K562 (cell line): ENCODE results near the gene DLGAP1. TPM values are rescaled to one million over a fixed set of nuclear protein-coding genes. Genes with fewer than 3 reads are reported as not detected.
A peak's percentile ranks its signal among the peaks of the same experiment; 100 is the strongest.

ENCODE experiments used
- ATAC-seq: fragments of 200-7000 bp; cut with Tn5 transposase; 3 replicates; pipeline ENCODE4 v1.9.1; 2020; ENCODE audit warnings: moderate library complexity
- BruUV-seq: library from RNA; stranded (reverse); fragments of 400-500 nt; replicated peaks from 2 replicates; lab custom pipeline; 2021; lab: Mats Ljungman, UMichigan
- CTCF ChIA-PET: fragments of 300-600 bp; formaldehyde crosslinking; extraction: SDS; loops from one replicate; lab custom pipeline; 2021; ENCODE audit warnings: low intra/inter-chr PET ratio; lab: Yijun Ruan, JAX
- POLR2A ChIA-PET: fragments of 300-600, 350-650 bp; sonication (Branson Sonifier 250); formaldehyde crosslinking; extraction: SDS; loops from one replicate; lab custom pipeline; 2021; ENCODE audit warnings: antibody characterized with exemption, inconsistent platforms; lab: Yijun Ruan, JAX
- DNase-seq, 4 experiments: peaks; one replicate each; pipeline versions ENCODE4 v3.0.0 to v3.0.0-alpha.2; 2011 to 2018; ENCODE audit warnings: low spot score in 3 of 4, mixed read lengths in 3 of 4; ENCODE audit errors: extremely low read depth in 1 of 4
- FAIRE-seq: peaks from 2 replicates; lab custom pipeline; 2011; peaks lifted over from hg19 to GRCh38; lab: Jason Lieb, UNC
- H2AFZ ChIP-seq: 2 replicates; pipeline ENCODE4 v1.6.0; 2011; ENCODE audit warnings: low read depth, low read length, control low read depth, inconsistent platforms
- H3K27ac ChIP-seq: fragments of 200-600 bp; 3 replicates; pipeline ENCODE4 v1.8.0; 2011; ENCODE audit warnings: low read depth, mild to moderate bottlenecking, control low read depth, inconsistent platforms, low read length, moderate library complexity, mixed read lengths; ENCODE audit errors: extremely low read depth
- H3K27me3 ChIP-seq, 2 experiments: fragments of 300-600 bp in 1 of 2; 2 replicates in 1 of 2; 3 replicates in 1 of 2; pipeline versions ENCODE4 v1.6.0 to v1.8.0; 2011; ENCODE audit warnings: inconsistent platforms in 2 of 2, low read length in 2 of 2, mild to moderate bottlenecking in 1 of 2, mixed read lengths in 1 of 2, moderate library complexity in 1 of 2; ENCODE audit not compliant: control insufficient read depth in 2 of 2, insufficient read depth in 2 of 2
- H3K36me3 ChIP-seq: fragments of 300-600 bp; 3 replicates; pipeline ENCODE4 v1.8.0; 2011; ENCODE audit warnings: mild to moderate bottlenecking, low read length, inconsistent platforms; ENCODE audit not compliant: control insufficient read depth, insufficient read depth
- H3K4me1 ChIP-seq, 2 experiments: fragments of 200-600 bp in 1 of 2; replicated peaks in 1 of 2; 2 replicates in 1 of 2; 3 replicates in 1 of 2; pipeline versions ENCODE4 v1.5.1 to v1.8.0; 2011; ENCODE audit warnings: inconsistent platforms in 2 of 2, low read length in 2 of 2, mild to moderate bottlenecking in 1 of 2, mixed read lengths in 1 of 2, moderate library complexity in 1 of 2; ENCODE audit not compliant: control insufficient read depth in 2 of 2, insufficient read depth in 2 of 2
- H3K4me2 ChIP-seq: 2 replicates; pipeline ENCODE4 v1.6.1; 2011; ENCODE audit warnings: low read length, control low read depth, inconsistent platforms, mixed read lengths; ENCODE audit not compliant: insufficient read depth
- H3K4me3 ChIP-seq: fragments of 200-600 bp; sonication (generic), shearing (Covaris generic); 2 replicates; pipeline ENCODE4 v1.5.1; 2016; ENCODE audit warnings: control low read depth, inconsistent platforms
- H3K79me2 ChIP-seq: fragments of 200-600 bp; 3 replicates; pipeline ENCODE4 v1.8.0; 2011; ENCODE audit warnings: low read length, inconsistent platforms; ENCODE audit not compliant: control insufficient read depth, insufficient read depth
- H3K9ac ChIP-seq, 2 experiments: 2 replicates each; pipeline versions ENCODE4 v1.6.0 to v1.6.1; 2011; ENCODE audit warnings: low read depth in 2 of 2, low read length in 2 of 2, control low read depth in 1 of 2, inconsistent platforms in 1 of 2, mild to moderate bottlenecking in 1 of 2, mixed read lengths in 1 of 2; ENCODE audit not compliant: insufficient read depth in 1 of 2
- H3K9me1 ChIP-seq: one replicate; pipeline ENCODE4 v1.6.0; 2011; ENCODE audit warnings: inconsistent platforms, mild to moderate bottlenecking, low read length, moderate library complexity; ENCODE audit not compliant: control insufficient read depth, insufficient read depth
- H3K9me3 ChIP-seq: replicated peaks from 2 replicates; pipeline ENCODE4 v1.5.1; 2011; ENCODE audit warnings: low read depth, low read length, inconsistent platforms; ENCODE audit not compliant: control insufficient read depth, insufficient read depth
- H4K20me1 ChIP-seq: replicated peaks from 2 replicates; pipeline ENCODE4 v1.6.1; 2011; ENCODE audit warnings: low read length, inconsistent platforms, mixed read lengths; ENCODE audit not compliant: control insufficient read depth, insufficient read depth
- CXXC5 ChIP-seq: fragments of 250-450 bp; sonication (Bioruptor Pico); IDR thresholded peaks from 2 replicates; pipeline ENCODE4 v1.8.0; 2022; ENCODE audit warnings: inconsistent platforms, mild to moderate bottlenecking, moderate library complexity
- DPF2 ChIP-seq: fragments of 450-650 bp; IDR thresholded peaks from 2 replicates; pipeline ENCODE4 v1.6.1; 2016
- POLR2G ChIP-seq: fragments of 200-400 bp; formaldehyde crosslinking; IDR thresholded peaks from 2 replicates; pipeline ENCODE4 v1.6.1; 2017; ENCODE audit warnings: low read depth, mild to moderate bottlenecking, antibody characterized with exemption, low read length, moderate library complexity
- RBBP5 ChIP-seq: fragments of 200-600 bp; sonication (generic); IDR thresholded peaks from 2 replicates; pipeline ENCODE4 v1.6.1; 2012; ENCODE audit warnings: borderline replicate concordance, mild to moderate bottlenecking, low read length, control low read depth, inconsistent platforms; ENCODE audit not compliant: insufficient read depth, poor library complexity, severe bottlenecking
- SIN3B ChIP-seq: fragments of 450-650 bp; IDR thresholded peaks from 2 replicates; pipeline ENCODE4 v1.6.1; 2017; ENCODE audit warnings: low read depth, mild to moderate bottlenecking, moderate library complexity
- TAL1 ChIP-seq: fragments of 450-650 bp; IDR thresholded peaks from 2 replicates; pipeline ENCODE4 v1.6.1; 2016; ENCODE audit warnings: mild to moderate bottlenecking
- TCF3 ChIP-seq: sonication (generic); formaldehyde crosslinking; IDR thresholded peaks from 2 replicates; pipeline ENCODE4 v1.4.0; 2020; ENCODE audit warnings: mild to moderate bottlenecking, missing genetic modification reagents
- ZNF121 ChIP-seq: sonication (generic); formaldehyde crosslinking; conservative IDR thresholded peaks from 2 replicates; pipeline ENCODE4 v1.8.0; 2022; ENCODE audit warnings: missing genetic modification reagents
- ZSCAN32 ChIP-seq: fragments of 450-650 bp; formaldehyde crosslinking; IDR thresholded peaks from 2 replicates; pipeline ENCODE4 v1.4.0; 2020; ENCODE audit warnings: mild to moderate bottlenecking, moderate library complexity
- WGBS: fragments of 100-300 bp; shearing (Covaris generic); methylation state at CpG from one replicate; pipeline ENCODE4 v1.1.6; 2016; ENCODE audit warnings: low coverage, mixed read lengths; ENCODE audit not compliant: insufficient coverage; ENCODE audit errors: missing lambda C conversion rate; 5-methylcytosine and 5-hydroxymethylcytosine counted together
- in situ Hi-C: fragments of 300-500 bp; cut with MboI; formaldehyde crosslinking; loops from 4 replicates; pipeline ENCODE4 v1.15.0; 2018; ENCODE audit warnings: inconsistent platforms, mixed read lengths
- intact Hi-C: fragments of 100-400 bp; cut with micrococcal nuclease; formaldehyde crosslinking; loops from 2 replicates; pipeline ENCODE4 v1.14.2; 2022
- polyA plus RNA-seq, 8 experiments: library from polyadenylated mRNA; depleted of rRNA in 4 of 8; stranded (reverse) in 5 of 8; unstranded in 3 of 8; fragments of >200 nt; fragmentation: Nextera tagmentation in 2 of 8; fragmentation: Illumina TruSeq in 1 of 8; extraction: Ambion mirVana in 2 of 8; extraction: Trizol in 1 of 8; gene quantifications; 2 replicates each; pipeline versions ENCODE4 v1.2.1 to v1.2.3, GENCODE V29; 2011 to 2014; ENCODE audit warnings: inconsistent platforms in 1 of 8, missing spikeins in 1 of 8
- total RNA-seq, 7 experiments: library from RNA; depleted of rRNA in 6 of 7; stranded (reverse); fragments of >200 nt in 6 of 7; fragmentation: Illumina TruSeq in 2 of 7; extraction: Trizol in 2 of 7; gene quantifications; 2 replicates each; pipeline versions ENCODE4 v1.2.1 to v1.2.3, GENCODE V29; 2011 to 2021; ENCODE audit warnings: low replicate concordance in 1 of 7
- TF ChIP-seq, protein P1 (sequence below): IDR thresholded peaks from 2 replicates; pipeline ENCODE4 v1.6.1; 2014; ENCODE audit warnings: antibody characterized with exemption
- TF ChIP-seq, protein P2 (sequence below): sonication (generic); formaldehyde crosslinking; IDR thresholded peaks from 2 replicates; pipeline ENCODE4 v1.8.0; 2022; ENCODE audit warnings: mild to moderate bottlenecking, missing genetic modification reagents
- TF ChIP-seq, protein P3 (sequence below): sonication (generic); formaldehyde crosslinking; IDR thresholded peaks from 2 replicates; pipeline ENCODE4 v1.8.0; 2022; ENCODE audit warnings: mild to moderate bottlenecking, missing genetic modification reagents
- TF ChIP-seq, protein P4 (sequence below): fragments of 200-800 bp; sonication (Bioruptor generic); IDR thresholded peaks from 2 replicates; pipeline ENCODE4 v1.6.1; 2016; ENCODE audit warnings: missing genetic modification characterization, missing compliant biosample characterization

DLGAP1 gene
- total and polyA plus RNA-seq, 9 of the 15 experiments (the other 6 are each of a cell fraction or from before 2014, with no cell fraction given), result 0.04 to 0.22 (median 0.08) TPM

DNA sequence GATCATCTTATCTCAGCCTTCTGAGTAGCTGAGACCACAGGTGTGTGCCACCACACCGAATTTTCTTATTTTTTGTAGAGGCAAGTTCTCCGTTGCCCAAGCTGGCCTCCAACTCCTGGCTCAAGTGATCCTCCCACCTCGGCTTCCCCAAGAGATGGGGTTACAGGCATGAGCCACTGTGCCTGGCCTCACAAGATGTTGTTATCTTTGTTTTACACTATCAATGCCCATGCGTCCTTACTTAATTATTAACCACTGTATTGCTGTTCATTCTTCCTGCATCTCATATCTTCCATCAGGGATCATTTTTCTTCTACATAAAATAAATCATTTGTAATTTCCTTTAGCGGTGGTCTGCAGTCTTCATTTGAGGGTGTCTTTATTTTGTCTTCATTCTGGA, 823.2 kb downstream of the DLGAP1 start:
- peak overlapping the region; percentile 63 for H2AFZ ChIP-seq
- H3K4me3 ChIP-seq, result no peak overlapping the region
- in situ Hi-C loops (no loop called here), intact Hi-C loops (no loop called here)
- ATAC-seq (no peak; the same call in 2 of the 3 replicates), DNase-seq (no peak), FAIRE-seq (peak; percentile 54)
- BruUV-seq, result no TSS peak
- no peaks in the 10 kb centered on the region for H3K9me3 ChIP-seq
- H3K4me2 ChIP-seq, result no peak overlapping the region
- no peaks in the 10 kb centered on the region for H3K79me2 ChIP-seq
- peaks cover 14 to 19% of the 10 kb centered on the region in 2 experiments for H3K4me1 ChIP-seq
- H3K9ac ChIP-seq, result no peak overlapping the region; a peak in 1 of 4 replicates
- POLR2A ChIA-PET, result interaction anchor here (0.5 to 2.1 kb wide), 4 partner anchors 13 to 105 kb away, joined by 3 to 9 read pairs (median 3); no protein-coding TSS in a partner anchor
- 17% methylated on average over 5 of the region's 5 CpGs for WGBS
- H3K27me3 ChIP-seq, result no peaks in the 10 kb centered on the region
- H3K36me3 ChIP-seq, result no peaks in the 10 kb centered on the region
- CTCF ChIA-PET, result no interaction called here
- no peak overlapping the region for H3K27ac ChIP-seq
- H3K9me1 ChIP-seq, result no peaks in the 10 kb centered on the region
- H4K20me1 ChIP-seq, result no peaks in the 10 kb centered on the region
- TF ChIP-seq, protein P1, sequence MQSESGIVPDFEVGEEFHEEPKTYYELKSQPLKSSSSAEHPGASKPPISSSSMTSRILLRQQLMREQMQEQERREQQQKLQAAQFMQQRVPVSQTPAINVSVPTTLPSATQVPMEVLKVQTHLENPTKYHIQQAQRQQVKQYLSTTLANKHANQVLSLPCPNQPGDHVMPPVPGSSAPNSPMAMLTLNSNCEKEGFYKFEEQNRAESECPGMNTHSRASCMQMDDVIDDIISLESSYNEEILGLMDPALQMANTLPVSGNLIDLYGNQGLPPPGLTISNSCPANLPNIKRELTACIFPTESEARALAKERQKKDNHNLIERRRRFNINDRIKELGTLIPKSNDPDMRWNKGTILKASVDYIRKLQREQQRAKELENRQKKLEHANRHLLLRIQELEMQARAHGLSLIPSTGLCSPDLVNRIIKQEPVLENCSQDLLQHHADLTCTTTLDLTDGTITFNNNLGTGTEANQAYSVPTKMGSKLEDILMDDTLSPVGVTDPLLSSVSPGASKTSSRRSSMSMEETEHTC, result no peak
- TF ChIP-seq DPF2 (peak; percentile 52; the same call in 1 of the 2 replicates), TAL1 (peak; percentile 36; the same call in 1 of the 2 replicates), ZSCAN32 (CRISPR knock-in tag) (no peak), ZNF121 (CRISPR knock-in tag) (no peak), TCF3 (peak; percentile 32; the same call in 1 of the 2 replicates), SIN3B (no peak), CXXC5 (CRISPR knock-in tag) (0 out of 2 replicates have a peak, but pooled peaks have one; percentile 40), POLR2G (no peak), RBBP5 (no peak)
- TF ChIP-seq, protein P2, sequence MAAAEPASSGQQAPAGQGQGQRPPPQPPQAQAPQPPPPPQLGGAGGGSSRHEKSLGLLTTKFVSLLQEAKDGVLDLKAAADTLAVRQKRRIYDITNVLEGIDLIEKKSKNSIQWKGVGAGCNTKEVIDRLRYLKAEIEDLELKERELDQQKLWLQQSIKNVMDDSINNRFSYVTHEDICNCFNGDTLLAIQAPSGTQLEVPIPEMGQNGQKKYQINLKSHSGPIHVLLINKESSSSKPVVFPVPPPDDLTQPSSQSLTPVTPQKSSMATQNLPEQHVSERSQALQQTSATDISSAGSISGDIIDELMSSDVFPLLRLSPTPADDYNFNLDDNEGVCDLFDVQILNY (CRISPR knock-in tag), result no peak
- TF ChIP-seq, protein P3, sequence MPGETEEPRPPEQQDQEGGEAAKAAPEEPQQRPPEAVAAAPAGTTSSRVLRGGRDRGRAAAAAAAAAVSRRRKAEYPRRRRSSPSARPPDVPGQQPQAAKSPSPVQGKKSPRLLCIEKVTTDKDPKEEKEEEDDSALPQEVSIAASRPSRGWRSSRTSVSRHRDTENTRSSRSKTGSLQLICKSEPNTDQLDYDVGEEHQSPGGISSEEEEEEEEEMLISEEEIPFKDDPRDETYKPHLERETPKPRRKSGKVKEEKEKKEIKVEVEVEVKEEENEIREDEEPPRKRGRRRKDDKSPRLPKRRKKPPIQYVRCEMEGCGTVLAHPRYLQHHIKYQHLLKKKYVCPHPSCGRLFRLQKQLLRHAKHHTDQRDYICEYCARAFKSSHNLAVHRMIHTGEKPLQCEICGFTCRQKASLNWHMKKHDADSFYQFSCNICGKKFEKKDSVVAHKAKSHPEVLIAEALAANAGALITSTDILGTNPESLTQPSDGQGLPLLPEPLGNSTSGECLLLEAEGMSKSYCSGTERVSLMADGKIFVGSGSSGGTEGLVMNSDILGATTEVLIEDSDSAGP, result no peak
- TF ChIP-seq, protein P4, sequence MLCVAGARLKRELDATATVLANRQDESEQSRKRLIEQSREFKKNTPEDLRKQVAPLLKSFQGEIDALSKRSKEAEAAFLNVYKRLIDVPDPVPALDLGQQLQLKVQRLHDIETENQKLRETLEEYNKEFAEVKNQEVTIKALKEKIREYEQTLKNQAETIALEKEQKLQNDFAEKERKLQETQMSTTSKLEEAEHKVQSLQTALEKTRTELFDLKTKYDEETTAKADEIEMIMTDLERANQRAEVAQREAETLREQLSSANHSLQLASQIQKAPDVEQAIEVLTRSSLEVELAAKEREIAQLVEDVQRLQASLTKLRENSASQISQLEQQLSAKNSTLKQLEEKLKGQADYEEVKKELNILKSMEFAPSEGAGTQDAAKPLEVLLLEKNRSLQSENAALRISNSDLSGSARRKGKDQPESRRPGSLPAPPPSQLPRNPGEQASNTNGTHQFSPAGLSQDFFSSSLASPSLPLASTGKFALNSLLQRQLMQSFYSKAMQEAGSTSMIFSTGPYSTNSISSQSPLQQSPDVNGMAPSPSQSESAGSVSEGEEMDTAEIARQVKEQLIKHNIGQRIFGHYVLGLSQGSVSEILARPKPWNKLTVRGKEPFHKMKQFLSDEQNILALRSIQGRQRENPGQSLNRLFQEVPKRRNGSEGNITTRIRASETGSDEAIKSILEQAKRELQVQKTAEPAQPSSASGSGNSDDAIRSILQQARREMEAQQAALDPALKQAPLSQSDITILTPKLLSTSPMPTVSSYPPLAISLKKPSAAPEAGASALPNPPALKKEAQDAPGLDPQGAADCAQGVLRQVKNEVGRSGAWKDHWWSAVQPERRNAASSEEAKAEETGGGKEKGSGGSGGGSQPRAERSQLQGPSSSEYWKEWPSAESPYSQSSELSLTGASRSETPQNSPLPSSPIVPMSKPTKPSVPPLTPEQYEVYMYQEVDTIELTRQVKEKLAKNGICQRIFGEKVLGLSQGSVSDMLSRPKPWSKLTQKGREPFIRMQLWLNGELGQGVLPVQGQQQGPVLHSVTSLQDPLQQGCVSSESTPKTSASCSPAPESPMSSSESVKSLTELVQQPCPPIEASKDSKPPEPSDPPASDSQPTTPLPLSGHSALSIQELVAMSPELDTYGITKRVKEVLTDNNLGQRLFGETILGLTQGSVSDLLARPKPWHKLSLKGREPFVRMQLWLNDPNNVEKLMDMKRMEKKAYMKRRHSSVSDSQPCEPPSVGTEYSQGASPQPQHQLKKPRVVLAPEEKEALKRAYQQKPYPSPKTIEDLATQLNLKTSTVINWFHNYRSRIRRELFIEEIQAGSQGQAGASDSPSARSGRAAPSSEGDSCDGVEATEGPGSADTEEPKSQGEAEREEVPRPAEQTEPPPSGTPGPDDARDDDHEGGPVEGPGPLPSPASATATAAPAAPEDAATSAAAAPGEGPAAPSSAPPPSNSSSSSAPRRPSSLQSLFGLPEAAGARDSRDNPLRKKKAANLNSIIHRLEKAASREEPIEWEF (CRISPR knock-in tag), result no peak
